ENCODE results near the gene SVEP1. TPM values are rescaled to one million over a fixed set of nuclear protein-coding genes. Genes with fewer than 3 reads are reported as not detected.

SVEP1 gene
- total and polyA plus RNA-seq, 2 experiments from 2014 or later: 0.18 to 0.63 TPM

- no peak overlapping the region for H3K4me3 ChIP-seq
- H3K4me3 Mint-ChIP-seq: no peak overlapping the region
- H3K36me3 ChIP-seq (ENCODE audit: insufficient read depth): no peaks in the 10 kb centered on the region
- no peak for ATAC-seq
- H3K79me2 ChIP-seq (replicated peaks; ENCODE audit: insufficient read depth): no peaks in the 10 kb centered on the region
- no peaks in the 10 kb centered on the region for H3K27me3 ChIP-seq (ENCODE audit: insufficient read depth)
- no peak overlapping the region for H3K27ac ChIP-seq (ENCODE audit: low read depth)
- 0 out of 2 replicates have a peak, but pooled peaks cover 4% of the 10 kb centered on the region for H3K4me1 ChIP-seq (ENCODE audit: insufficient read depth)
- 0 out of 2 replicates have a peak, but pooled peaks cover 3% of the 10 kb centered on the region for H3K9me2 ChIP-seq (ENCODE audit: insufficient read depth)
- no peak for DNase-seq (ENCODE audit: low spot score)
- no peaks in the 10 kb centered on the region for H3K27me3 Mint-ChIP-seq (ENCODE audit: insufficient read depth, low read depth, poor library complexity)
- H4K20me1 ChIP-seq (replicated peaks; ENCODE audit: insufficient read depth): no peaks in the 10 kb centered on the region
- H3K9me3 Mint-ChIP-seq: peaks cover 12% of the 10 kb centered on the region; the same call in 2 of the 3 replicates
- H3K36me3 Mint-ChIP-seq (ENCODE audit: low read depth): no peaks in the 10 kb centered on the region
- no peak for TF ChIP-seq ETS1 (IDR thresholded peaks at IDR 0.05)
- TF ChIP-seq POLR2AphosphoS5 (IDR thresholded peaks at IDR 0.05; ENCODE audit: low read depth): no peak
- TF ChIP-seq, protein P1, sequence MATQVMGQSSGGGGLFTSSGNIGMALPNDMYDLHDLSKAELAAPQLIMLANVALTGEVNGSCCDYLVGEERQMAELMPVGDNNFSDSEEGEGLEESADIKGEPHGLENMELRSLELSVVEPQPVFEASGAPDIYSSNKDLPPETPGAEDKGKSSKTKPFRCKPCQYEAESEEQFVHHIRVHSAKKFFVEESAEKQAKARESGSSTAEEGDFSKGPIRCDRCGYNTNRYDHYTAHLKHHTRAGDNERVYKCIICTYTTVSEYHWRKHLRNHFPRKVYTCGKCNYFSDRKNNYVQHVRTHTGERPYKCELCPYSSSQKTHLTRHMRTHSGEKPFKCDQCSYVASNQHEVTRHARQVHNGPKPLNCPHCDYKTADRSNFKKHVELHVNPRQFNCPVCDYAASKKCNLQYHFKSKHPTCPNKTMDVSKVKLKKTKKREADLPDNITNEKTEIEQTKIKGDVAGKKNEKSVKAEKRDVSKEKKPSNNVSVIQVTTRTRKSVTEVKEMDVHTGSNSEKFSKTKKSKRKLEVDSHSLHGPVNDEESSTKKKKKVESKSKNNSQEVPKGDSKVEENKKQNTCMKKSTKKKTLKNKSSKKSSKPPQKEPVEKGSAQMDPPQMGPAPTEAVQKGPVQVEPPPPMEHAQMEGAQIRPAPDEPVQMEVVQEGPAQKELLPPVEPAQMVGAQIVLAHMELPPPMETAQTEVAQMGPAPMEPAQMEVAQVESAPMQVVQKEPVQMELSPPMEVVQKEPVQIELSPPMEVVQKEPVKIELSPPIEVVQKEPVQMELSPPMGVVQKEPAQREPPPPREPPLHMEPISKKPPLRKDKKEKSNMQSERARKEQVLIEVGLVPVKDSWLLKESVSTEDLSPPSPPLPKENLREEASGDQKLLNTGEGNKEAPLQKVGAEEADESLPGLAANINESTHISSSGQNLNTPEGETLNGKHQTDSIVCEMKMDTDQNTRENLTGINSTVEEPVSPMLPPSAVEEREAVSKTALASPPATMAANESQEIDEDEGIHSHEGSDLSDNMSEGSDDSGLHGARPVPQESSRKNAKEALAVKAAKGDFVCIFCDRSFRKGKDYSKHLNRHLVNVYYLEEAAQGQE (IDR thresholded peaks at IDR 0.05; ENCODE audit: unreplicated experiment): no peak
- TF ChIP-seq ZNF331 (CRISPR knock-in tag; IDR thresholded peaks at IDR 0.05; ENCODE audit: low read depth): no peak
- TF ChIP-seq, protein P2, sequence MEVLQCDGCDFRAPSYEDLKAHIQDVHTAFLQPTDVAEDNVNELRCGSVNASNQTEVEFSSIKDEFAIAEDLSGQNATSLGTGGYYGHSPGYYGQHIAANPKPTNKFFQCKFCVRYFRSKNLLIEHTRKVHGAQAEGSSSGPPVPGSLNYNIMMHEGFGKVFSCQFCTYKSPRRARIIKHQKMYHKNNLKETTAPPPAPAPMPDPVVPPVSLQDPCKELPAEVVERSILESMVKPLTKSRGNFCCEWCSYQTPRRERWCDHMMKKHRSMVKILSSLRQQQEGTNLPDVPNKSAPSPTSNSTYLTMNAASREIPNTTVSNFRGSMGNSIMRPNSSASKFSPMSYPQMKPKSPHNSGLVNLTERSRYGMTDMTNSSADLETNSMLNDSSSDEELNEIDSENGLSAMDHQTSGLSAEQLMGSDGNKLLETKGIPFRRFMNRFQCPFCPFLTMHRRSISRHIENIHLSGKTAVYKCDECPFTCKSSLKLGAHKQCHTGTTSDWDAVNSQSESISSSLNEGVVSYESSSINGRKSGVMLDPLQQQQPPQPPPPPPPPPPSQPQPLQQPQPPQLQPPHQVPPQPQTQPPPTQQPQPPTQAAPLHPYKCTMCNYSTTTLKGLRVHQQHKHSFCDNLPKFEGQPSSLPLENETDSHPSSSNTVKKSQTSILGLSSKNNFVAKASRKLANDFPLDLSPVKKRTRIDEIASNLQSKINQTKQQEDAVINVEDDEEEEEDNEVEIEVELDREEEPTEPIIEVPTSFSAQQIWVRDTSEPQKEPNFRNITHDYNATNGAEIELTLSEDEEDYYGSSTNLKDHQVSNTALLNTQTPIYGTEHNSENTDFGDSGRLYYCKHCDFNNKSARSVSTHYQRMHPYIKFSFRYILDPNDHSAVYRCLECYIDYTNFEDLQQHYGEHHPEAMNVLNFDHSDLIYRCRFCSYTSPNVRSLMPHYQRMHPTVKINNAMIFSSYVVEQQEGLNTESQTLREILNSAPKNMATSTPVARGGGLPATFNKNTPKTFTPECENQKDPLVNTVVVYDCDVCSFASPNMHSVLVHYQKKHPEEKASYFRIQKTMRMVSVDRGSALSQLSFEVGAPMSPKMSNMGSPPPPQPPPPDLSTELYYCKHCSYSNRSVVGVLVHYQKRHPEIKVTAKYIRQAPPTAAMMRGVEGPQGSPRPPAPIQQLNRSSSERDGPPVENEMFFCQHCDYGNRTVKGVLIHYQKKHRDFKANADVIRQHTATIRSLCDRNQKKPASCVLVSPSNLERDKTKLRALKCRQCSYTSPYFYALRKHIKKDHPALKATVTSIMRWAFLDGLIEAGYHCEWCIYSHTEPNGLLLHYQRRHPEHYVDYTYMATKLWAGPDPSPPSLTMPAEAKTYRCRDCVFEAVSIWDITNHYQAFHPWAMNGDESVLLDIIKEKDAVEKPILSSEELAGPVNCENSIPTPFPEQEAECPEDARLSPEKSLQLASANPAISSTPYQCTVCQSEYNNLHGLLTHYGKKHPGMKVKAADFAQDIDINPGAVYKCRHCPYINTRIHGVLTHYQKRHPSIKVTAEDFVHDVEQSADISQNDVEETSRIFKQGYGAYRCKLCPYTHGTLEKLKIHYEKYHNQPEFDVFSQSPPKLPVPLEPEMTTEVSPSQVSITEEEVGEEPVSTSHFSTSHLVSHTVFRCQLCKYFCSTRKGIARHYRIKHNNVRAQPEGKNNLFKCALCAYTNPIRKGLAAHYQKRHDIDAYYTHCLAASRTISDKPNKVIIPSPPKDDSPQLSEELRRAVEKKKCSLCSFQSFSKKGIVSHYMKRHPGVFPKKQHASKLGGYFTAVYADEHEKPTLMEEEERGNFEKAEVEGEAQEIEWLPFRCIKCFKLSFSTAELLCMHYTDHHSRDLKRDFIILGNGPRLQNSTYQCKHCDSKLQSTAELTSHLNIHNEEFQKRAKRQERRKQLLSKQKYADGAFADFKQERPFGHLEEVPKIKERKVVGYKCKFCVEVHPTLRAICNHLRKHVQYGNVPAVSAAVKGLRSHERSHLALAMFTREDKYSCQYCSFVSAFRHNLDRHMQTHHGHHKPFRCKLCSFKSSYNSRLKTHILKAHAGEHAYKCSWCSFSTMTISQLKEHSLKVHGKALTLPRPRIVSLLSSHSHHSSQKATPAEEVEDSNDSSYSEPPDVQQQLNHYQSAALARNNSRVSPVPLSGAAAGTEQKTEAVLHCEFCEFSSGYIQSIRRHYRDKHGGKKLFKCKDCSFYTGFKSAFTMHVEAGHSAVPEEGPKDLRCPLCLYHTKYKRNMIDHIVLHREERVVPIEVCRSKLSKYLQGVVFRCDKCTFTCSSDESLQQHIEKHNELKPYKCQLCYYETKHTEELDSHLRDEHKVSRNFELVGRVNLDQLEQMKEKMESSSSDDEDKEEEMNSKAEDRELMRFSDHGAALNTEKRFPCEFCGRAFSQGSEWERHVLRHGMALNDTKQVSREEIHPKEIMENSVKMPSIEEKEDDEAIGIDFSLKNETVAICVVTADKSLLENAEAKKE (CRISPR knock-in tag; IDR thresholded peaks at IDR 0.05): no peak
- TF ChIP-seq ZNF114 (CRISPR knock-in tag; IDR thresholded peaks at IDR 0.05): no peak
- H3F3A ChIP-seq (replicated peaks; ENCODE audit: low read depth): no peaks in the 10 kb centered on the region
- no peak overlapping the region for H2AFZ ChIP-seq
- no peak overlapping the region for H3K4me2 ChIP-seq
- H3K4me1 Mint-ChIP-seq: no peaks in the 10 kb centered on the region
- H3K27ac Mint-ChIP-seq: no peak overlapping the region
Measured at GRCh38 chr9:110538647-110539041, 40.9 kb downstream of the SVEP1 start.
